GM12892 (cell line): ENCODE data around the gene PHF19.
A peak's percentile ranks its signal among the peaks of the same experiment; 100 is the strongest.

Experiments used
- POLR2A ChIP-seq: IDR thresholded peaks from 2 replicates; pipeline ENCODE4 v1.6.1; 2011; ENCODE audit warnings: low read depth, low read length, control low read depth
- POLR2AphosphoS5 ChIP-seq: IDR thresholded peaks from 2 replicates; pipeline ENCODE4 v1.6.1; 2011; ENCODE audit warnings: low read depth, low read length, control low read depth

DNA sequence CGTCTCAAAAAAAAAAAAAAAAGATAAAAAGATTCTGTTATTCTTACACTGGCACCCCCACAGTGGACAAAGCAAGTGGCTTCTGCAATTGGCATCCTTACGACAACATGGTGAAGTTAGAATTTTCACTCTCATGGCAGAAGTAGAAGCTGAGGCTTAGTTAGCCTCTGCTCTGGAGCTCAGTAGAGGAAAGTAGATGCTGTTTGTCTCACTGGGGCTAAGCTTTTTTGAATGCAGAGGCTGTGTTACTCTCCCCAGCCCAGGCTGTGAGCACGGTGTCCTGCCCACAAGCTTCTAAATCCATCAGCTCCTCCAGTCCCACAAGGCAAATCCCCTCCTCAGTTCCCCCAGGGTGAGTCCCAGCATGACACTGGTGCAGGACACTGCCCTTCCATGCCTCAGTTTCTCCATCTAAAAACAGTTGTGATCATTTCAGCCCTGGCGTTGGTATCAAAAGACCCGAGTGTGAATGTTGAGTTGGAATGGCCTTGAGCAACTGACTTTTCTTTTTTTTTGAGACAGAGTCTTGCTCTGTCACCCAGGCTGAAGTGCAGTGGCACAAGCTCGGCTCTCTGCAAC lies 22.6 kb upstream of the PHF19 start:
- TF ChIP-seq POLR2A (peak; percentile 59; the same call in 1 of the 2 replicates), POLR2AphosphoS5 (peak; percentile 86)
